ENCODE data around the gene PLD5.

The PLD5 gene

DNA sequence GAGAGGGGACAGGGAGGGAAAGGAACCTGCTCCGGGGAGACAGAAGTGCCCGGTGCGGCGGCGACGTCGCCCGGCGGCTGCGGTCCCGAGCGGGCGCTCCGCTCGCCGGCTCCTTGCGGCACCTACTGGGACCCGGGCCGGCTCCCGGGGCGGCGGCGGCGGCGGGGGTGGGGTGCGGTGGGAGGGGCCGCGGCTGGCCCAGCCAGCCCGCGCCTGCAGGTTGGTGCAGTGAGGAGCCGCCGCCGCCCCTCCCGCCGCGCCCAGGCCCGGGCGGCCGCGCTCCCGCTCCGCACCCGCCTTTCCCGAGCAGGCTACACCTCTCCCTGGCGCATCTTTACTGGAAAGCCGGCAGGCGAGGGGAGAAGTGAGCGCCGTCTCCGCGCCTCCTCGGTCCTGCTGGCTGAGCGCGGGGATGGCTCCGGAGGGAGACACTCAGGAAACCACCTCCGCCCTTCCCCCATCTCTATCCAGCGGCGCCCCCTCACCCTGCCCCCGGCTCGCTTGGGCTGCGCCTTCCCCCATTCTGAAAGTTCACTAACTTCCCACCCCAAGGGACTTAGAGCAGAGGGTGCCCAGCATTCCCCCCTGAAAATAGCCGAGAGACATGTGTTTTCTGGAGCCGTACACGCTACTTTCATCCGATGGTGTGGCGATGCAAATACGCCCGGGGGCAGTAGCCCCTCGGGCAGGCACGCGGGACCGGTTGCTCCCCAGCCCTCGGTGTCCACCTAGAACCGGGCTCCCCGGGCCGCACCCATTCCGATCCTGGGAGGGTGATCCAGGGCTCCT, at the start of gene PLD5:
TSS of gene PLD5 (minus strand) at position 127 of the 789 bp plus-strand sequence.
- Histone ChIP-seq H3K4me3 (ENCODE audit: low read depth, low read length) (peak within 1 kb of the TSS; percentile 82), H3K27ac (ENCODE audit: low read depth, low read length) (no peak within 1 kb of the TSS), H3K4me1 (ENCODE audit: control insufficient read depth, insufficient read depth, low read length) (peaks cover 9% of the 10 kb centered on the region; the same call in 1 of the 2 replicates), H3K36me3 (ENCODE audit: control insufficient read depth, insufficient read depth, low read length) (no peaks in the 10 kb centered on the region), H3K9me3 (ENCODE audit: control insufficient read depth, insufficient read depth, low read depth, low read length) (no peaks in the 10 kb centered on the region), H3K9ac (ENCODE audit: low read length) (peak within 1 kb of the TSS; percentile 44), H3K27me3 (ENCODE audit: control insufficient read depth, insufficient read depth, low read length) (peaks cover 61% of the 10 kb centered on the region)

DNA sequence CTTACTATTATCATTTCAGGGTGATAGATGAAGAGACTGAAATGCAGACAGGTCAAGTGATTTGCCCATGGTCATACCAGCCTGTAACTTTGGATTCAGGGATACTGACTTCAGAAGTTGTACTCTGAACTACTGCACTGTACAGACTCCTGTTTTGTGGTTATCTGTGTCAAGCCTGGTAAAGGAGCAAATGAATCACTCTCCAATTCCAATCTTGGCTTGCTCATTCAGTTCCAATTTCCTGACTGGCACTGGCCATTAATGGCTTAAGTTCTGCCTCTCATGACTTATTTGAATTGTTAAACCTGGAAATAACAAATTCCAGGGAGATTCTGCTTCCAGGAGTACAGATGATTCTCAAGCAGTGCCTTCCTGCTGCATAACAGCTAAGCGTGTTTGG, 45.4 kb upstream of the PLD5 start:
- H3K9me3 ChIP-seq (ENCODE audit: control insufficient read depth, insufficient read depth, low read depth, low read length), result peaks cover 3% of the 10 kb centered on the region; the same call in 1 of the 2 replicates
- H3K4me1 ChIP-seq (ENCODE audit: control insufficient read depth, insufficient read depth, low read length), result no peaks in the 10 kb centered on the region
- no peaks in the 10 kb centered on the region for H3K27me3 ChIP-seq (ENCODE audit: control insufficient read depth, insufficient read depth, low read length)
- no peak overlapping the region for H3K9ac ChIP-seq (ENCODE audit: low read length)
- no peak overlapping the region for H3K27ac ChIP-seq (ENCODE audit: low read depth, low read length)
- no peak overlapping the region for H3K4me3 ChIP-seq (ENCODE audit: low read depth, low read length)
- no peaks in the 10 kb centered on the region for H3K36me3 ChIP-seq (ENCODE audit: control insufficient read depth, insufficient read depth, low read length)

DNA sequence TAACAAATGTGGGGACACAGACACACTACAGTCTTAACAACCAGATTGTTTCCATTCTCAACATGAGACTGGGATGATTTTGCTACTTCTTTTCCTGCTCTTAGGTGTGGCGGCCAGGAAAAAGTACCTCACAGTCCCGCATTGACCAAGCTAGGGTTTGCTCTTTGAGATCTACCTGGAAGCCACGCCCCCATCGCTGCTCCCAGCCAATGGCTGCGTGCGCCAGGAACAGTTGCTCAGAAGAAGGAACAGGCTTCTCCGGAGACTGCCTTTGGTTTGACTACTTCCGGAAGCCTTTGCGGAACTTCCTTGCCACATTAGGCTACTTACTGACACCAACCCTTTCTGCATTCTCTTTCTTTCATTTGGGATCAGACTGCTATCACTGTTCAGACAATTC, 44.2 kb upstream of the PLD5 start:
- Histone ChIP-seq H3K9me3 (ENCODE audit: control insufficient read depth, insufficient read depth, low read depth, low read length) (peaks cover 3% of the 10 kb centered on the region; the same call in 1 of the 2 replicates), H3K4me3 (ENCODE audit: low read depth, low read length) (no peak overlapping the region), H3K27ac (ENCODE audit: low read depth, low read length) (no peak overlapping the region), H3K27me3 (ENCODE audit: control insufficient read depth, insufficient read depth, low read length) (no peaks in the 10 kb centered on the region), H3K4me1 (ENCODE audit: control insufficient read depth, insufficient read depth, low read length) (no peaks in the 10 kb centered on the region), H3K36me3 (ENCODE audit: control insufficient read depth, insufficient read depth, low read length) (no peaks in the 10 kb centered on the region), H3K9ac (ENCODE audit: low read length) (no peak overlapping the region)

DNA sequence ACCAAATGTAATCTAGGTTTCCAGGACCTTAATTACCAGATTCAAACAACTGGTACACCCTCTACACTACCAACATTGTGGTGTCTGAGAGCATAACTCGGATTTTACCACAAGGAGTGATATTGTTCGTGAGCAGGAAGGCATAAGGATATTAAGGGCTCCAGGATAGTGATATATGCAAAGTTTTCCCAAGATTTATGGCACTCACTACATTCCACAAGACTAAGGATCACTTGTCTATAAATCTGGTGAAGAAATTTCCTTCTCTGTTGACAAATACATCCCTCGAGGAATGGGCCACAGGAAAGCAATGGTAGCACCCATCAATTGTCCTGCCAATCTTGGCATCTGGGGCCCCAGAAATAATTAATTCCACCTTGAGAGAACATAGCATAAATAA, 43.1 kb upstream of the PLD5 start:
- no peak overlapping the region for H3K27ac ChIP-seq (ENCODE audit: low read depth, low read length)
- H3K4me1 ChIP-seq (ENCODE audit: control insufficient read depth, insufficient read depth, low read length), result no peaks in the 10 kb centered on the region
- no peaks in the 10 kb centered on the region for H3K27me3 ChIP-seq (ENCODE audit: control insufficient read depth, insufficient read depth, low read length)
- H3K9me3 ChIP-seq (ENCODE audit: control insufficient read depth, insufficient read depth, low read depth, low read length), result peaks cover 3% of the 10 kb centered on the region; the same call in 1 of the 2 replicates
- H3K4me3 ChIP-seq (ENCODE audit: low read depth, low read length), result no peak overlapping the region
- no peak overlapping the region for H3K9ac ChIP-seq (ENCODE audit: low read length)
- no peaks in the 10 kb centered on the region for H3K36me3 ChIP-seq (ENCODE audit: control insufficient read depth, insufficient read depth, low read length)

DNA sequence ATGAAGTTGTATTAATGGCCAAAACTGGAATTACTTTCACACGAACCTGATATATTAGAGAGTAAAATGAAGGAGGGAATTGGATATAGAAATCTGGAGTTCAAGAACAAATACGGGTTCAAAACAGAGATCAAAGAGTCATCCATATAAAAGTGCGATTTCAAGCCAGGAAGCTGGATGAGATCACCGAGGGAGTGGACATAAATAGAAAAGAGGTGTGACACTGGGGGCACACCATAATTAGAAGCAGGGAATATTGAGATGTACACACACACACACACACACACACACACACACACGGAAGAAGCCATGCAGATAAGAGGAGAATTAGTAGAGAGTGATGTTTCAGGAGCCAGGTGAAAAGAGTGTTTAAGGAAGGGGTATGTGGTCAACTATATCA, 32.3 kb upstream of the PLD5 start:
- Histone ChIP-seq H3K9me3 (ENCODE audit: control insufficient read depth, insufficient read depth, low read depth, low read length) (no peaks in the 10 kb centered on the region), H3K27ac (ENCODE audit: low read depth, low read length) (no peak overlapping the region), H3K36me3 (ENCODE audit: control insufficient read depth, insufficient read depth, low read length) (no peaks in the 10 kb centered on the region), H3K4me1 (ENCODE audit: control insufficient read depth, insufficient read depth, low read length) (no peaks in the 10 kb centered on the region), H3K27me3 (ENCODE audit: control insufficient read depth, insufficient read depth, low read length) (no peaks in the 10 kb centered on the region), H3K9ac (ENCODE audit: low read length) (no peak overlapping the region), H3K4me3 (ENCODE audit: low read depth, low read length) (no peak overlapping the region)

DNA sequence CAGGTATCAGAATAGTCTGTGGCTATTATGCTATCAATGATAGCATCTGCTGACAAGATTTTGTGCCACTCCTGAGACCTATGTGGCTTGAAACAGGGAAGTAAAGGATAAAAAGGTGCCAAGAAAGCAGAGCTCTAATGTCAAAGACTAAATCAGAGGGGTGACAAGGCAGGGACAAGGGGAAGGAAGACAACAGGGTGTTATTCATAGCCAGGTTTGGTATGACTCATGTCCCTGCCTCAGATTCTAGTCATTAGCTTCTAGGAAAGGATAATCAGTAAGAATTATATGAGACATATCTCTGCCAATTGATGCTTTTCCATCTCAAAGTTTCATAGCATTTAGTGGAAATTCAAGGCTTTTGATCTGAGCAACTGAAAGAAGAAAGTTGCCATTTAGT, 31.8 kb upstream of the PLD5 start:
- Histone ChIP-seq H3K9ac (ENCODE audit: low read length) (no peak overlapping the region), H3K36me3 (ENCODE audit: control insufficient read depth, insufficient read depth, low read length) (no peaks in the 10 kb centered on the region), H3K27me3 (ENCODE audit: control insufficient read depth, insufficient read depth, low read length) (no peaks in the 10 kb centered on the region), H3K4me1 (ENCODE audit: control insufficient read depth, insufficient read depth, low read length) (no peaks in the 10 kb centered on the region), H3K9me3 (ENCODE audit: control insufficient read depth, insufficient read depth, low read depth, low read length) (no peaks in the 10 kb centered on the region), H3K4me3 (ENCODE audit: low read depth, low read length) (no peak overlapping the region), H3K27ac (ENCODE audit: low read depth, low read length) (no peak overlapping the region)

DNA sequence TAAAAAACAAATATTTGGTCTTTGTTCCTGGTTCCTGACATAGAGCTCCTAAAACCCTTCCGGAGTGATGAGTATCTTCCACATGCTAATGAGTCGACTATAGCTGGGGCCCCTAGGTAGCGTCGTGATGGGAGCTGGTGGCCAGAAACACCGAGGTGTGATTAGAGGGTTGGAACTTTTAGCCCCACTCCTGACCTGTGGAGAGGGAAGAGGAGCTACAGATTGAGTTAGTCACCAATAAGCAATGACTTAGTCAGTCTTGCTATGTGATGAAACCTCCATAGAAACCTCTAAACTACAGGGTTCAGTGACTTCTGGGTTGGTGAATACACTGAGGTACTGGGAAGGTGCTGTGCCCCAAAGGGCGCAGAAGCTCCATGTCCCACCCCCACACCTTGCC, 30.1 kb upstream of the PLD5 start:
- no peak overlapping the region for H3K9ac ChIP-seq (ENCODE audit: low read length)
- H3K4me3 ChIP-seq (ENCODE audit: low read depth, low read length), result no peak overlapping the region
- no peaks in the 10 kb centered on the region for H3K36me3 ChIP-seq (ENCODE audit: control insufficient read depth, insufficient read depth, low read length)
- H3K27me3 ChIP-seq (ENCODE audit: control insufficient read depth, insufficient read depth, low read length), result no peaks in the 10 kb centered on the region
- no peaks in the 10 kb centered on the region for H3K4me1 ChIP-seq (ENCODE audit: control insufficient read depth, insufficient read depth, low read length)
- no peaks in the 10 kb centered on the region for H3K9me3 ChIP-seq (ENCODE audit: control insufficient read depth, insufficient read depth, low read depth, low read length)
- no peak overlapping the region for H3K27ac ChIP-seq (ENCODE audit: low read depth, low read length)

DNA sequence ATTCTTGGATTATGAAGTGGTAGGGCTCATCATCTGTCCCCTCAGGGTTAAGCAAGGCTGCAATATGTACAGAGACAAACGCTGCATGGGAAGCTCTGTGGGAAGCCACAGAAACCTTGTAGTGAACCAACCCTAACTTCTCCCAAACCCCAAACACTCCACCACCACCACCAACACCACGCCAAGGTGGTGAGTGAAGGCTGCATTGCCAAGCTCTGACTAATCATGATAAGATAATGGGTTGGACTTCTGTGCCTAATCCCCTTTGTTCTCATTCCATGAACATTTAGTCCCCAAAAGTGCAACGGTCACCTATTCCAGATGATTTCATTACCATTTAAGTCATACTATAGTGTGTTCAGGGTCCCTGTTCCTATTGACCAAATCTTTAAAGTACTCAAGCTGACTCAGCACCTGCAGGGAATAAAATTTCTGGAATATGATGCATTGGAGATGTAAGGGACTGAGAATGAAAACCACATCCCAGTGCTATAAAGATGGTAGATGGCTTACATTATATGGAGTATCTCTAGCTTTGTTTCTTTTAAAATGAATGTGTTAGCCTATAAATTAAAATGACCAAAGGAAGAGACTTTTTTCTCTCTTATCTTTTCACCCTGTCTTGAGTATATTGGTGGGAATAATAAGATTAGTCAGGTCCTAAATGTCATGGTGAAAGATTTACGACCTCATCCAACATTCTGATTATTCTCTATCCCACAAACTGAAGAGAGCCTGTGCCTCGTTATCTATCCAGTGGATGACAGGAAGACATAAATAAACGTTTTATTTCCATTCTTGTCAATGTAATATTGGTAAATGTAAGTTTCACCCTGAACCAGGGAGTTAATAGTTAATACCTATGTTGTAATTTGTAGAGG, 22.6 kb upstream of the PLD5 start:
- Histone ChIP-seq H3K27ac (ENCODE audit: low read depth, low read length) (no peak overlapping the region), H3K9me3 (ENCODE audit: control insufficient read depth, insufficient read depth, low read depth, low read length) (no peaks in the 10 kb centered on the region), H3K4me1 (ENCODE audit: control insufficient read depth, insufficient read depth, low read length) (no peaks in the 10 kb centered on the region), H3K4me3 (ENCODE audit: low read depth, low read length) (no peak overlapping the region), H3K9ac (ENCODE audit: low read length) (no peak overlapping the region), H3K36me3 (ENCODE audit: control insufficient read depth, insufficient read depth, low read length) (no peaks in the 10 kb centered on the region), H3K27me3 (ENCODE audit: control insufficient read depth, insufficient read depth, low read length) (no peaks in the 10 kb centered on the region)

DNA sequence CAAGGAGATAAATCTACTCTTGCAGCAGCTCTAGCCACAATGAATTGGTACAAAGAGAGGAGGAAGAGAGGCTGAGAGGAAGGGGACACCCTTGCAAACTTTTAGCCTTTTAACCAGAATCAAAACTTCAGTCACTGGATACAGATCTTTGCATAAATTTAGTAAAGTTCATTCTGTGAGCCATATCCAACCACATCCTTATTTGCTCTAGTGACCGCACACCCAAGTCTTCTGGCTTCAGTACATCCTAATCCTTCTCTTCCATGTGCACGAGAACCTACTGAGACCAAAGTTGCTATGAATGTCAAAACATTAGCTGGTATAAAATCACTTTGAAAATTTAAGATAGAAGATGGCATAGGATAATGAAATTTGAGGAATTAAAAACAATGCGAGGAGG, 21.9 kb upstream of the PLD5 start:
- no peak overlapping the region for H3K9ac ChIP-seq (ENCODE audit: low read length)
- H3K27me3 ChIP-seq (ENCODE audit: control insufficient read depth, insufficient read depth, low read length), result no peaks in the 10 kb centered on the region
- no peaks in the 10 kb centered on the region for H3K9me3 ChIP-seq (ENCODE audit: control insufficient read depth, insufficient read depth, low read depth, low read length)
- H3K36me3 ChIP-seq (ENCODE audit: control insufficient read depth, insufficient read depth, low read length), result no peaks in the 10 kb centered on the region
- H3K4me3 ChIP-seq (ENCODE audit: low read depth, low read length), result no peak overlapping the region
- H3K4me1 ChIP-seq (ENCODE audit: control insufficient read depth, insufficient read depth, low read length), result no peaks in the 10 kb centered on the region
- H3K27ac ChIP-seq (ENCODE audit: low read depth, low read length), result no peak overlapping the region

DNA sequence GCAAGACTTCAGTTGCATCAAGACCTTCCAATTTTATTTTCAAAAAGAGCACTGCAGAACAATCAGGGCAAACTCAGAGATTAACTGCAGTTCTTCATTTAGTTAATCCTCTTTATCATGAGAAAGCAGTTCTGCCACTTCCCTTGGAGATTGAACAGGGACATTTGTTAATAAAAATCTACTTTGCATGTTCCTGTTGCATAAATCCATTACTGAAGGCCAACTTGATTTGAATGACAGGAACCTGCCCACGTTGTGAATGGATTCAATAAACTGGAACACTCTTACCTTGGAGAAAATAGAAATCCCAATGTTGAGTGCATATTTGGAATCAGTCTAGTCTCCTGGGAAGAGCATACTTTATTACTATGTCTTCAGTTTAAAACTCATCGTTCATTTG, 19.6 kb upstream of the PLD5 start:
- H3K4me3 ChIP-seq (ENCODE audit: low read depth, low read length), result no peak overlapping the region
- H3K9me3 ChIP-seq (ENCODE audit: control insufficient read depth, insufficient read depth, low read depth, low read length), result no peaks in the 10 kb centered on the region
- H3K27ac ChIP-seq (ENCODE audit: low read depth, low read length), result no peak overlapping the region
- H3K9ac ChIP-seq (ENCODE audit: low read length), result no peak overlapping the region
- no peaks in the 10 kb centered on the region for H3K27me3 ChIP-seq (ENCODE audit: control insufficient read depth, insufficient read depth, low read length)
- H3K4me1 ChIP-seq (ENCODE audit: control insufficient read depth, insufficient read depth, low read length), result no peaks in the 10 kb centered on the region
- no peaks in the 10 kb centered on the region for H3K36me3 ChIP-seq (ENCODE audit: control insufficient read depth, insufficient read depth, low read length)

DNA sequence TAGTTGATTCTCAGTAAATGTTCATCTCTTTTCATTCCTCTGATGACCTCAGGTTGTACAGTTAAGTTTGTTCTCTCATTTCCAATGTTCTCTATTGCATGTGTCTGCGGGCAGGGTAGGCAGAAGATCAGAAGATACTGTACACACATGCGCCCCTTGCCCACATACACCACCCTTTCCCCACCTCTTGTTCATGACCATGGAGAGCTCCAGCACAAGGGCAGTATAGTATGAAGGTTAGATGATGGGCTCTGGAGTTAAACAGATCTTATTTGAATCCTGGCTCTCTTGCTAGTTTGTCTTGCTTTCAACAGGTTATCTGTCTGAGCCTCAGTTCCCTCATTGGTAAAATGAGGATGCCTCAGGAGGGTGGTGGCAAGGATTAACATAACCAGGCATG, 17.8 kb upstream of the PLD5 start:
- H3K27me3 ChIP-seq (ENCODE audit: control insufficient read depth, insufficient read depth, low read length), result no peaks in the 10 kb centered on the region
- no peak overlapping the region for H3K27ac ChIP-seq (ENCODE audit: low read depth, low read length)
- H3K4me1 ChIP-seq (ENCODE audit: control insufficient read depth, insufficient read depth, low read length), result no peaks in the 10 kb centered on the region
- H3K9me3 ChIP-seq (ENCODE audit: control insufficient read depth, insufficient read depth, low read depth, low read length), result no peaks in the 10 kb centered on the region
- no peak overlapping the region for H3K9ac ChIP-seq (ENCODE audit: low read length)
- no peak overlapping the region for H3K4me3 ChIP-seq (ENCODE audit: low read depth, low read length)
- no peaks in the 10 kb centered on the region for H3K36me3 ChIP-seq (ENCODE audit: control insufficient read depth, insufficient read depth, low read length)

All from HUES6 (cell line).